ENCODE data around the gene RFX4. TPM values are rescaled to one million over a fixed set of nuclear protein-coding genes. Genes with fewer than 3 reads are reported as not detected.

RFX4 gene
- polyA plus RNA-seq, 3 donors = 0.16 to 0.17 TPM; not detected in 1

- no peak for DNase-seq
Observed at GRCh38 chr12:106646472-106646871, 63.7 kb downstream of the RFX4 start.

- no peak for DNase-seq
Observed at GRCh38 chr12:106647793-106648514, 65.2 kb downstream of the RFX4 start.

- DNase-seq = no peak
Observed at GRCh38 chr12:106648736-106649135, 65.9 kb downstream of the RFX4 start.

- no peak for DNase-seq
Observed at GRCh38 chr12:106651552-106651951, 68.7 kb downstream of the RFX4 start.

- no peak for DNase-seq
Observed at GRCh38 chr12:106652510-106653015, 69.8 kb downstream of the RFX4 start.

GRCh38 chr12:106655577-106655976, 72.8 kb downstream of the RFX4 start:
- DNase-seq = no peak

GRCh38 chr12:106657488-106657887, 74.7 kb downstream of the RFX4 start:
- DNase-seq = no peak

- no peak for DNase-seq
Observed at GRCh38 chr12:106663385-106663784, 80.6 kb downstream of the RFX4 start.

- DNase-seq = no peak
Observed at GRCh38 chr12:106669216-106669615, 86.4 kb downstream of the RFX4 start.

GRCh38 chr12:106670131-106670530, 87.3 kb downstream of the RFX4 start:
- no peak for DNase-seq

GRCh38 chr12:106671840-106672239, 89.0 kb downstream of the RFX4 start:
- DNase-seq = no peak

GRCh38 chr12:106672314-106673025, 89.7 kb downstream of the RFX4 start:
- DNase-seq = peak; percentile 38

GRCh38 chr12:106673141-106673540, 90.3 kb downstream of the RFX4 start:
- no peak for DNase-seq

- DNase-seq = no peak
Observed at GRCh38 chr12:106675651-106676435, 93.0 kb downstream of the RFX4 start.

GRCh38 chr12:106679574-106679973, 96.8 kb downstream of the RFX4 start:
- no peak for DNase-seq

GRCh38 chr12:106680280-106680679, 97.5 kb downstream of the RFX4 start:
- DNase-seq = no peak

GRCh38 chr12:106681210-106681609, 98.4 kb downstream of the RFX4 start:
- no peak for DNase-seq

GRCh38 chr12:106682594-106683234, 99.9 kb downstream of the RFX4 start:
- no peak for DNase-seq

GRCh38 chr12:106684497-106684896, 101.7 kb downstream of the RFX4 start:
- DNase-seq = no peak

- no peak for DNase-seq
Observed at GRCh38 chr12:106685381-106685780, 102.6 kb downstream of the RFX4 start.

GRCh38 chr12:106687672-106688071, 104.9 kb downstream of the RFX4 start:
- DNase-seq = no peak

Measured in renal pelvis (tissue), 4 donors.